Parathyroid adenoma (tissue), 2 donors: ENCODE data around the gene COX19.
"Not testable (repeated sequence)": the region's sequence is repeated elsewhere in the genome, so short reads cannot be mapped to it uniquely, and the experiment has no call there.

Source experiments
- H2AFZ ChIP-seq: fragments of 300-600 bp; sonication (generic); one replicate; pipeline ENCODE4 v1.7.0; 2017; ENCODE audit warnings: antibody characterized with exemption, mild to moderate bottlenecking
- H3K27ac ChIP-seq: fragments of 300-600 bp; sonication (generic); one replicate; pipeline ENCODE4 v1.7.0; 2017
- H3K27me3 ChIP-seq: fragments of 300-600 bp; sonication (generic); one replicate; pipeline ENCODE4 v1.7.0; 2017; ENCODE audit warnings: low read length; ENCODE audit not compliant: control insufficient read depth, insufficient read depth
- H3K36me3 ChIP-seq: fragments of 300-600 bp; sonication (generic); one replicate; pipeline ENCODE4 v1.7.0; 2017; ENCODE audit warnings: low read length; ENCODE audit not compliant: control insufficient read depth, insufficient read depth
- H3K4me1 ChIP-seq: fragments of 300-600 bp; sonication (generic); one replicate; pipeline ENCODE4 v1.7.0; 2017; ENCODE audit warnings: control low read depth
- H3K4me2 ChIP-seq: fragments of 300-600 bp; sonication (generic); one replicate; pipeline ENCODE4 v1.7.0; 2017; ENCODE audit warnings: low read length
- H3K4me3 ChIP-seq: fragments of 300-600 bp; sonication (generic); one replicate; pipeline ENCODE4 v1.7.0; 2017; ENCODE audit warnings: low read depth, low read length
- H3K79me2 ChIP-seq: fragments of 300-600 bp; sonication (generic); one replicate; pipeline ENCODE4 v1.7.0; 2017; ENCODE audit warnings: control low read depth
- H3K9ac ChIP-seq: fragments of 300-600 bp; sonication (generic); one replicate; pipeline ENCODE4 v1.7.0; 2017; ENCODE audit warnings: mild to moderate bottlenecking
- H3K9me3 ChIP-seq: fragments of 300-600 bp; sonication (generic); one replicate; pipeline ENCODE4 v1.7.0; 2017; ENCODE audit warnings: low read length; ENCODE audit not compliant: control insufficient read depth
- CTCF ChIP-seq: fragments of 300-600 bp; sonication (generic); IDR thresholded peaks from one replicate; pipeline ENCODE4 v1.7.0; 2017; ENCODE audit warnings: antibody characterized with exemption, mild to moderate bottlenecking
- donor health status: primary hyperparathyroidism.

COX19 gene

GRCh38 chr7:964401-965231 is 10.7 kb downstream of the COX19 start:
- Histone ChIP-seq H3K4me3 (no peak overlapping the region), H3K9me3 (no peaks in the 10 kb centered on the region), H2AFZ (no peak overlapping the region), H3K27me3 (no peaks in the 10 kb centered on the region), H3K79me2 (peaks cover 36% of the 10 kb centered on the region), H3K4me2 (no peak overlapping the region), H3K27ac (no peak overlapping the region), H3K36me3 (no peaks in the 10 kb centered on the region), H3K4me1 (peaks cover 24% of the 10 kb centered on the region), H3K9ac (no peak overlapping the region)
- TF ChIP-seq CTCF = no peak

- H3K4me3 ChIP-seq = no peak overlapping the region
- peaks cover 21% of the 10 kb centered on the region for H3K4me1 ChIP-seq
- H3K9me3 ChIP-seq = no peaks in the 10 kb centered on the region
- no peaks in the 10 kb centered on the region for H3K36me3 ChIP-seq
- no peak overlapping the region for H3K4me2 ChIP-seq
- H3K79me2 ChIP-seq = peaks cover 29% of the 10 kb centered on the region
- no peak overlapping the region for H3K9ac ChIP-seq
- no peak overlapping the region for H2AFZ ChIP-seq
- H3K27ac ChIP-seq = no peak overlapping the region
- no peaks in the 10 kb centered on the region for H3K27me3 ChIP-seq
- no peak for TF ChIP-seq CTCF
Observed at GRCh38 chr7:963236-964078, 11.9 kb downstream of the COX19 start.

- no peaks in the 10 kb centered on the region for H3K9me3 ChIP-seq
- H3K4me2 ChIP-seq = no peak overlapping the region
- peaks cover 25% of the 10 kb centered on the region for H3K79me2 ChIP-seq
- no peak overlapping the region for H3K9ac ChIP-seq
- H3K36me3 ChIP-seq = no peaks in the 10 kb centered on the region
- H2AFZ ChIP-seq = no peak overlapping the region
- no peaks in the 10 kb centered on the region for H3K27me3 ChIP-seq
- no peak for TF ChIP-seq CTCF
- H3K4me1 ChIP-seq = peaks cover 21% of the 10 kb centered on the region
- H3K27ac ChIP-seq = no peak overlapping the region
- H3K4me3 ChIP-seq = no peak overlapping the region
Observed at GRCh38 chr7:962401-963081, 12.8 kb downstream of the COX19 start.

- TF ChIP-seq CTCF = no peak
- peaks cover 22% of the 10 kb centered on the region for H3K79me2 ChIP-seq
- H3K36me3 ChIP-seq = no peaks in the 10 kb centered on the region
- peak overlapping the region; percentile 16 for H2AFZ ChIP-seq
- peak overlapping the region; percentile 78 for H3K27ac ChIP-seq
- H3K9ac ChIP-seq = no peak overlapping the region
- H3K4me2 ChIP-seq = no peak overlapping the region
- H3K9me3 ChIP-seq = no peaks in the 10 kb centered on the region
- no peaks in the 10 kb centered on the region for H3K27me3 ChIP-seq
- H3K4me1 ChIP-seq = peaks cover 21% of the 10 kb centered on the region
- H3K4me3 ChIP-seq = no peak overlapping the region
Observed at GRCh38 chr7:961546-962400, 13.6 kb downstream of the COX19 start.

GRCh38 chr7:960972-961371 is 14.4 kb downstream of the COX19 start:
- H3K27me3 ChIP-seq = not testable (repeated sequence)
- H3K4me1 ChIP-seq = peaks cover 21% of the 10 kb centered on the region

More at GRCh38 chr7:960972-961371, 14.4 kb downstream of the COX19 start:
- Histone ChIP-seq H3K79me2 (peaks cover 22% of the 10 kb centered on the region), H2AFZ (peak overlapping the region; percentile 16), H3K4me2 (peak overlapping the region; percentile 20), H3K27ac (peak overlapping the region; percentile 78)
- not testable (repeated sequence) for H3K4me3 ChIP-seq, H3K36me3 ChIP-seq, H3K9ac ChIP-seq, H3K9me3 ChIP-seq
